SK-N-SH (cell line): Measurements from ENCODE around the gene DUSP1.

Experiments used
- TF ChIP-seq, protein P1 (sequence below): IDR thresholded peaks from 2 replicates; pipeline ENCODE4 v1.4.0; 2012; ENCODE audit warnings: low read depth, borderline replicate concordance
- TF ChIP-seq, protein P2 (sequence below): fragments of 200-600 bp; sonication (generic); IDR thresholded peaks from 2 replicates; pipeline ENCODE4 v1.6.1; 2017; ENCODE audit warnings: antibody characterized with exemption, mild to moderate bottlenecking, moderate library complexity

DNA sequence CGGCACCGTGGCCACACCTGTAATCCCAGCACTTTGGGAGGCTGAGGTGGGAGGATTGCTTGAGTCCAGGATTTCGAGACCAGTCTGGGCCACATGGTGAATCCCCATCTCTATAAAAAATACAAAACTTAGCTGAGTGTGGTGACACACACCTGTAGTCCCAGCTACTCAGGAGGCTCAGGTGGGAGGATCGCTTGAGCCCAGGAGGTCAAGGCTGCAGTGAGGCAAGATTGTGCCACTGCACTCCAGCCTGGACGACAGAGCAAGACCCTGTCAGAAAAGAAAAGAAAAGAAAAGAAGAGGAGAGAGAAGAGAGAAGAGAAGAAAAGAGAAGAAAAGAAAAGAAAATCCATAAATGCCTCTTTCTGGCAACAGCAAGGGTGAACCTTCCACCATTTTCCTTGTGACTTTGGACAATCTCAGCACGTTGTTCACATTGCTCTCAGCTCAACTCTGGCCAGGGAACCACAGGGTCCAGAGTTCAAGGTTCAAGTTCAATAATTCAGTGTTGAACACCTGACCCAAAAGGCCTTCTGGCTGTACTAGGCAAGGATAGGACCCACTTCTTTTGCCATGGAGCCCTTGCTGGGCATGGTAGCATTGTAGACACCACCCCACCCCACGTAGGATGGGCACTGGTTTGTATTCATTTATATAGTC is 14.6 kb upstream of the DUSP1 start:
- TF ChIP-seq, protein P1, sequence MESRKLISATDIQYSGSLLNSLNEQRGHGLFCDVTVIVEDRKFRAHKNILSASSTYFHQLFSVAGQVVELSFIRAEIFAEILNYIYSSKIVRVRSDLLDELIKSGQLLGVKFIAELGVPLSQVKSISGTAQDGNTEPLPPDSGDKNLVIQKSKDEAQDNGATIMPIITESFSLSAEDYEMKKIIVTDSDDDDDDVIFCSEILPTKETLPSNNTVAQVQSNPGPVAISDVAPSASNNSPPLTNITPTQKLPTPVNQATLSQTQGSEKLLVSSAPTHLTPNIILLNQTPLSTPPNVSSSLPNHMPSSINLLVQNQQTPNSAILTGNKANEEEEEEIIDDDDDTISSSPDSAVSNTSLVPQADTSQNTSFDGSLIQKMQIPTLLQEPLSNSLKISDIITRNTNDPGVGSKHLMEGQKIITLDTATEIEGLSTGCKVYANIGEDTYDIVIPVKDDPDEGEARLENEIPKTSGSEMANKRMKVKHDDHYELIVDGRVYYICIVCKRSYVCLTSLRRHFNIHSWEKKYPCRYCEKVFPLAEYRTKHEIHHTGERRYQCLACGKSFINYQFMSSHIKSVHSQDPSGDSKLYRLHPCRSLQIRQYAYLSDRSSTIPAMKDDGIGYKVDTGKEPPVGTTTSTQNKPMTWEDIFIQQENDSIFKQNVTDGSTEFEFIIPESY, result no peak
- TF ChIP-seq, protein P2, sequence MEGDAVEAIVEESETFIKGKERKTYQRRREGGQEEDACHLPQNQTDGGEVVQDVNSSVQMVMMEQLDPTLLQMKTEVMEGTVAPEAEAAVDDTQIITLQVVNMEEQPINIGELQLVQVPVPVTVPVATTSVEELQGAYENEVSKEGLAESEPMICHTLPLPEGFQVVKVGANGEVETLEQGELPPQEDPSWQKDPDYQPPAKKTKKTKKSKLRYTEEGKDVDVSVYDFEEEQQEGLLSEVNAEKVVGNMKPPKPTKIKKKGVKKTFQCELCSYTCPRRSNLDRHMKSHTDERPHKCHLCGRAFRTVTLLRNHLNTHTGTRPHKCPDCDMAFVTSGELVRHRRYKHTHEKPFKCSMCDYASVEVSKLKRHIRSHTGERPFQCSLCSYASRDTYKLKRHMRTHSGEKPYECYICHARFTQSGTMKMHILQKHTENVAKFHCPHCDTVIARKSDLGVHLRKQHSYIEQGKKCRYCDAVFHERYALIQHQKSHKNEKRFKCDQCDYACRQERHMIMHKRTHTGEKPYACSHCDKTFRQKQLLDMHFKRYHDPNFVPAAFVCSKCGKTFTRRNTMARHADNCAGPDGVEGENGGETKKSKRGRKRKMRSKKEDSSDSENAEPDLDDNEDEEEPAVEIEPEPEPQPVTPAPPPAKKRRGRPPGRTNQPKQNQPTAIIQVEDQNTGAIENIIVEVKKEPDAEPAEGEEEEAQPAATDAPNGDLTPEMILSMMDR, result no peak
